Neural progenitor cell (in vitro differentiated cells): ENCODE data around the gene PRMT6.

Source experiments
- EZH2 ChIP-seq: fragments of 200-600 bp; sonication (generic); IDR thresholded peaks from 2 replicates; pipeline ENCODE4 v1.6.1; 2017; ENCODE audit warnings: antibody characterized with exemption, mild to moderate bottlenecking, moderate library complexity
- EZH2phosphoT487 ChIP-seq: fragments of 200-600 bp; sonication (generic); IDR thresholded peaks from 2 replicates; pipeline ENCODE4 v1.6.1; 2017; ENCODE audit warnings: antibody characterized with exemption
- TF ChIP-seq, protein P1 (sequence below): fragments of 200-600 bp; sonication (generic); IDR thresholded peaks from 2 replicates; pipeline ENCODE4 v1.5.1; 2017; ENCODE audit warnings: antibody characterized with exemption, mild to moderate bottlenecking

GRCh38 chr1:107058245-107059032 lies 2.0 kb downstream of the PRMT6 start:
- TF ChIP-seq, protein P1, sequence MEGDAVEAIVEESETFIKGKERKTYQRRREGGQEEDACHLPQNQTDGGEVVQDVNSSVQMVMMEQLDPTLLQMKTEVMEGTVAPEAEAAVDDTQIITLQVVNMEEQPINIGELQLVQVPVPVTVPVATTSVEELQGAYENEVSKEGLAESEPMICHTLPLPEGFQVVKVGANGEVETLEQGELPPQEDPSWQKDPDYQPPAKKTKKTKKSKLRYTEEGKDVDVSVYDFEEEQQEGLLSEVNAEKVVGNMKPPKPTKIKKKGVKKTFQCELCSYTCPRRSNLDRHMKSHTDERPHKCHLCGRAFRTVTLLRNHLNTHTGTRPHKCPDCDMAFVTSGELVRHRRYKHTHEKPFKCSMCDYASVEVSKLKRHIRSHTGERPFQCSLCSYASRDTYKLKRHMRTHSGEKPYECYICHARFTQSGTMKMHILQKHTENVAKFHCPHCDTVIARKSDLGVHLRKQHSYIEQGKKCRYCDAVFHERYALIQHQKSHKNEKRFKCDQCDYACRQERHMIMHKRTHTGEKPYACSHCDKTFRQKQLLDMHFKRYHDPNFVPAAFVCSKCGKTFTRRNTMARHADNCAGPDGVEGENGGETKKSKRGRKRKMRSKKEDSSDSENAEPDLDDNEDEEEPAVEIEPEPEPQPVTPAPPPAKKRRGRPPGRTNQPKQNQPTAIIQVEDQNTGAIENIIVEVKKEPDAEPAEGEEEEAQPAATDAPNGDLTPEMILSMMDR, result no peak
- no peak for TF ChIP-seq EZH2phosphoT487
- no peak for TF ChIP-seq EZH2
